Stomach smooth muscle (tissue), 2 donors: Measurements from ENCODE around the gene STAT2.
"Not testable (repeated sequence)": the region's sequence is repeated elsewhere in the genome, so short reads cannot be mapped to it uniquely, and the experiment has no call there.

Experiments used
- H3K27ac ChIP-seq: one replicate; pipeline ENCODE4 v1.7.0; 2013; ENCODE audit warnings: mild to moderate bottlenecking, low read length, inconsistent platforms
- H3K27me3 ChIP-seq, 2 donors: one replicate each; pipeline ENCODE4 v1.7.0; 2013; ENCODE audit warnings: low read length in 2 of 2; ENCODE audit not compliant: insufficient read depth in 2 of 2, control insufficient read depth in 1 of 2
- H3K36me3 ChIP-seq, 2 donors: one replicate each; pipeline ENCODE4 v1.7.0; 2013; ENCODE audit warnings: low read length in 2 of 2; ENCODE audit not compliant: control insufficient read depth in 2 of 2, insufficient read depth in 2 of 2
- H3K4me1 ChIP-seq: one replicate; pipeline ENCODE4 v1.7.0; 2013; ENCODE audit warnings: low read length; ENCODE audit not compliant: control insufficient read depth, insufficient read depth
- H3K4me3 ChIP-seq, 2 donors: one replicate each; pipeline ENCODE4 v1.7.0; 2013; ENCODE audit warnings: low read length in 2 of 2
- H3K9ac ChIP-seq, 2 donors: one replicate each; pipeline ENCODE4 v1.7.0; 2013; ENCODE audit warnings: low read length in 2 of 2, mild to moderate bottlenecking in 1 of 2
- H3K9me3 ChIP-seq, 2 donors: one replicate each; pipeline ENCODE4 v1.7.0; 2013; ENCODE audit warnings: low read length in 2 of 2; ENCODE audit not compliant: control insufficient read depth in 2 of 2
- donor health status: healthy.
- donor health status: Pancreatic carcinoma.

STAT2 gene

DNA sequence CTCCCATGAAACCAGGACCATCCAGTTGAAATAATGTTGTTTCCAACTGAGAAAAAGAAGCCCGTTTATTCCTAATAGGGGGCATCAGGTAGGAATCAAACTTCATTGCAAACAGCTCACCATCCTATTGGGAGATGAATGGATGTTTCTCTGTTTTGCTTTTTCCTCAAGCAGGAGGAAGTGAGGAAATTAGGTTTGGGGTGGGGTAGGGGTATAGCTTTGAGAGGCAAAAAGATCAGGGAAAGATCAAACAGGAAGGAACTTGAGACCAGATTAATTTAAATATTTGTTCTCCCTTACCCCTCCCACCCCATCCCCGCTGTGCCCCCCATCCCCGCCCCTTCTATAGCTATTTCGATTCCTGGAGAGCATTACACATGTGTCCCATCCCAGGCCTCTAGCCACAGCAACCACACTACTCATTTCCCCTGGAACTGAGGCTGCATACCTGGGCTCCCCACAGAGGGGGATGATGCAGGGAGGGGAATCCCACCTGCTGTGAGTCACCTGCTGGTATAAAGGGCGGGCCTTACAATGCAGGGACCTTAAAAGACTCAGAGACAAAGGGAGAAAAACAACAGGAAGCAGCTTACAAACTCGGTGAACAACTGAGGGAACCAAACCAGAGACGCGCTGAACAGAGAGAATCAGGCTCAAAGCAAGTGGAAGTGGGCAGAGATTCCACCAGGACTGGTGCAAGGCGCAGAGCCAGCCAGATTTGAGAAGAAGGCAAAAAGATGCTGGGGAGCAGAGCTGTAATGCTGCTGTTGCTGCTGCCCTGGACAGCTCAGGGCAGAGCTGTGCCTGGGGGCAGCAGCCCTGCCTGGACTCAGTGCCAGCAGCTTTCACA, 21.4 kb downstream of the STAT2 start, which contains the start of gene IL23A:
IL23A (plus strand) TSS at position 577 of the 850 bp plus-strand sequence; CDS start at position 738, 161 bp downstream.
- H3K27me3 ChIP-seq, result no peaks in the 10 kb centered on the region
- H3K27ac ChIP-seq, result no peak within 1 kb of the TSS
- H3K4me1 ChIP-seq, result peaks cover 8% of the 10 kb centered on the region
- no peak within 1 kb of the TSS for H3K4me3 ChIP-seq
- peaks cover 8 to 12% of the 10 kb centered on the region in 2 donors for H3K36me3 ChIP-seq
- peak within 1 kb of the TSS in 1 of 2 donors; percentile 21 for H3K9ac ChIP-seq
- H3K9me3 ChIP-seq, result no peaks in the 10 kb centered on the region

DNA sequence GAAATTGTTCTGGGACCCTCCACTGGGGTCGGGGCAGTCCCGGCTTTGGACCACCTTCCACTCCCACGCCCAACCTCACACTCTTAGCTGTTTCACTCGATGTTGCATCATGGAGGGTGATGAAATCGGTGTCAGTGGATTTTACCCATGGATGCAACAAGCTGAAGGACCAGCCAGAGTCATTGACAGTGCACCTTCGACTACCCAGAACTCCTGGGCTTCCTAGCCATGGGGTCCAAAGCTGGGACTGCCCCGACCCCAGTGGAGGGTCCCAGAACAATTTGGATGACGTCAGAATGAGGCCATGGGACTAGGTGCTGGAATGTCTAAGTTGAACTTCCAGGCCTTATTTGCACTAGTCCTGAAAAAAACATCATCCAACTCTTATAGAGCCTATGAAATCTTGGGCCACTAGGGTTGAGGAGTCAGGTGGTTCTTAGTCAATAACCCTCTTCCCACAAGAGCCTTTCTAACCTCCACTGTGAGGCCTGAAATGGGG, 22.1 kb downstream of the STAT2 start:
- Histone ChIP-seq H3K4me3 (no peak overlapping the region), H3K9ac (no peak overlapping the region), H3K36me3 (peaks cover under 1 to 4% of the 10 kb centered on the region in 2 donors), H3K9me3 (no peaks in the 10 kb centered on the region), H3K27ac (no peak overlapping the region), H3K27me3 (no peaks in the 10 kb centered on the region), H3K4me1 (peaks cover 14% of the 10 kb centered on the region)

DNA sequence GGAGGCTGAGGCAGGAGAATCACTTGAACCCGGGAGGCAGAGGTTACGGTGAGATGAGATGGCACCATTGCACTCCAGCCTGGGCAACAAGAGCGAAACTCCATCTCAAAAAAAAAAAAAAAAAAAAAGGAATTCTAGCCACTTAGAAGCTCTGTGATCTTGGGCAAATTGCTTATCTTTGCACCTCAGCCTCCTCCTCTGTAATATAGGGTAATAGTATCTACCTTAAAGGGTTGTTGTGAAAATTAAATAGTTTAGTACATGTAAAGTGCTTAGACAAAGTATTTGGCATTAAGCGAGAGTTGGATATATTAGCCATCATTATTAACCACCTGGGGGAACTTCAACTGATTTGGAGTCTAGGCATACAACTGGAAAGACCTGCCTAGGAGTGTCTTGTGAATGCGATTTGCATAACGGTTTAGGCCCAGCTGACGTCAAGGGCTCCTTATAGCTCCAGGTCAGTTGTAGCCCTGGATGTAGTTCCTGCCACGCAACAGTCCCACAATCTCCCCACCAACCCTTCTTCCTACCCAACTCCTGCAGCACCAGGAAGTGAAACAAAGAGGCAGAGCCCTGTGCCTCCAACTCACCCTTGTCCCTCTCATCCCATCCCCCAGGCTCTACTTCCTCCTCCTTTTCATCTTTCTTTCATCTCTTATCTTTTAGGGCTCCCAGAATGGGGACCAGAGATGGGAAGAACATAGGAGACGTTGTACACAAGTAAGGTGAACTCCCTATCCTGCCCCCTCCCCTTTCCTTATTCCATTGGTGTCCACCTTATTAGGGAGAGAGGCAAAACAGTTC, 23.3 kb downstream of the STAT2 start:
- no peaks in the 10 kb centered on the region for H3K9me3 ChIP-seq
- H3K27me3 ChIP-seq, result no peaks in the 10 kb centered on the region
- no peak overlapping the region for H3K9ac ChIP-seq
- peaks cover 16% of the 10 kb centered on the region for H3K4me1 ChIP-seq
- no peak overlapping the region for H3K27ac ChIP-seq
- no peaks in the 10 kb centered on the region for H3K36me3 ChIP-seq
- H3K4me3 ChIP-seq, result no peak overlapping the region

DNA sequence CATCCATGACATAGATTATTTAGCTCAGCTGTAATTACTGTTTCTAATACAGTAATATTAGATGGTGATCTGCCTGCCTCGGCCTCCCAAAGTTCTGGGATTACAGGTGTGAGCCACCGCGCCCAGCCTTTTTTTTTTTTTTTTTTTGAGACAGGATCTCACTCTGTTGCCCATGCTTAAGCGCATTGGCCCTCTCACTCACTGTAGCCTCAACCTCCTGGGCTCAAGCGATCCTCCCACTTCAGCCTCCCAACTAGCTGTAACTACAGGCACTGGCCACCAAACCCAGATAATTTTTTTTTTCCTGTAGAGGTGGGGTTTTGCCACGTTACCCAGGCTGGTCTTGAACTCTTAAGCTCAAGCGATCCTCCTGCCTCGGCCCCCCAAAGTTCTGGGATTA, 24.4 kb downstream of the STAT2 start:
- H3K9me3 ChIP-seq, H3K27me3 ChIP-seq, H3K36me3 ChIP-seq, H3K9ac ChIP-seq, H3K27ac ChIP-seq, H3K4me3 ChIP-seq: not testable (repeated sequence)
- peaks cover 16% of the 10 kb centered on the region for H3K4me1 ChIP-seq

DNA sequence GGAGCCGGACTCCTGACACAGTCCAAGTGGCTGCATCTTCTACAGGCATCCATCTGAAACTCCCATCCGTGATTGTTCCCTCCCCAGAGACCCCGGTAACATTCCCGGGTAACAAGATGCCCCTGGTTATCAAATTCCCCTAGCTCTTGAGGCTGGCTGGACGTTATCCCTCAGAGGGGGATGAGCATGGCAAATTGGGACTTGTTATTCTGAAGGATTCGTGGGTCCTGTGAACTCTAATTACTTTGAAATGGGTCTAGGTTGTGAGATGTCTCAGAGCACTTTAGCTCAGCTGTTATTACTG, 25.5 kb downstream of the STAT2 start:
- Histone ChIP-seq H3K27me3 (no peaks in the 10 kb centered on the region), H3K4me3 (peak overlapping the region; percentile 82 to 90), H3K9me3 (no peaks in the 10 kb centered on the region), H3K27ac (peak overlapping the region; percentile 99), H3K9ac (peak overlapping the region; percentile 97 to 98), H3K4me1 (peaks cover 16% of the 10 kb centered on the region), H3K36me3 (no peaks in the 10 kb centered on the region)

DNA sequence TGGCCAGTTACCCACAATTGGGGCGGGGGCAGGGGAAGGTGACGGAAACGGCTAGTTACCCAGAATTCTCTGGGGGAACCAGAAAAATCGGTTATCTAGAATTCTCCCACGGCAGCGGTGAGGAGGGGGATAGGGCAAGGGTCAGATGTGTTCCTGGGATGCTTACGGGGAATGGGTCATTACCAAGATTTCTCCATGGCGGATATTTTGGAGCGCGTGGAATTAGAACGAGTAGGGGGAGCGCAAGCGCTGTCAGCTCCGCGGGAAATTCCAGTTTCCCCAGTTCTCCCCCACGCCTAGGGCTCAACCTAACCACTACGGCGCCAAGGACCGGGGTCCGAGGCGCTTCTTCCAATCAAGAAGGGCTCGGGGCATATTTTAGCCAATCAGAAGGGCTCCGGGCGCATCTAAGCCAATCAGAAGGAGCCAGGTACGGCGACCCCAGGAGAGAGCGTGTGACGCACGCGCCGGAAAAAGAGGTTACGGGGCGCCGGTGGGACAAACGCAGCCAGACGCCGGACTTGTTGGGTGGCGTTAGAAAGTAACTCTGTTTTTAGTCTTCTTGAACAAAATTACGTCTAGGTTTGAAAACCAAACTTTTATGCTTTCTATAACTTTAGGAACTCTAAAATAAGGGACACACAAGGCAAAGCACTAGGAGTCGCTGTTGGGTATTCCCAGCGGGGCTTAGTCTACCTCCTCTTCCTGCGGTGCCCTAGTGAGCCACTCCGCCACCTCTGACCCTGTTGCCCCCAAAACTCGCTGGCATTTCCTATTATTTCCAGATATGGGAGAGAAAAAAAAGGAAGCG, 26.0 kb downstream of the STAT2 start, which contains the start of gene PAN2:
PAN2 (minus strand) TSS at position 322 of the 811 bp plus-strand sequence. CDS start 906 bp downstream, outside the sequence.
- peaks cover 16% of the 10 kb centered on the region for H3K4me1 ChIP-seq
- peak within 1 kb of the TSS; percentile 82 to 90 for H3K4me3 ChIP-seq
- H3K9me3 ChIP-seq, result no peaks in the 10 kb centered on the region
- H3K9ac ChIP-seq, result peak within 1 kb of the TSS; percentile 97 to 98
- H3K27ac ChIP-seq, result peak within 1 kb of the TSS; percentile 99
- H3K36me3 ChIP-seq, result peaks cover 0 to under 1% of the 10 kb centered on the region in 2 donors
- no peaks in the 10 kb centered on the region for H3K27me3 ChIP-seq

DNA sequence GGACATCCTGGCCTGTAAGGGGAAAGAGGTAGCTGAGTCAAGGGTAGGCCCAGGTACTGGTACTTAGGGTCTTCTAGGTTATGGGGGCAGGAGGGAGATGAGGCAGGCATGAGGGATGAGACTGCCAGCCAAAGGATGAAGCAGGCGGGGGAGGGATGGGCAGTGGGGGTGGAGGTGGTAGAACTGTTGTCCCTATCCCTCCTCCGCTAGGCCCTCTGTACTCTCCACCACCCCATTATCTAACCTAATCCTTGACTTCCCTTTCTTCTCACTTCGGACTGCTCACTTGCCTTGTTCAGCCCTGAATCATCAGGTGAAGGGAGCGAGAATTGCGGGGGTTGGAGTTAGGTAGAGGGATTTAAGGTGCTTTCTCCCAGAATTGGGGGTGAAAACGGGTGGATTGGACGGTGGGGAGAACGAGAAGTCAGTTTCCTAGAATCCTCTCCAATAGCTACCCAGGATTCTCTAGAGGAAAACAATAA, 26.7 kb downstream of the STAT2 start:
- no peaks in the 10 kb centered on the region for H3K9me3 ChIP-seq
- peak overlapping the region; percentile 82 to 90 for H3K4me3 ChIP-seq
- H3K9ac ChIP-seq, result peak overlapping the region; percentile 97 to 98
- H3K36me3 ChIP-seq, result peaks cover 3% of the 10 kb centered on the region in 2 donors
- H3K27me3 ChIP-seq, result no peaks in the 10 kb centered on the region
- H3K27ac ChIP-seq, result peak overlapping the region; percentile 99
- peaks cover 16% of the 10 kb centered on the region for H3K4me1 ChIP-seq

DNA sequence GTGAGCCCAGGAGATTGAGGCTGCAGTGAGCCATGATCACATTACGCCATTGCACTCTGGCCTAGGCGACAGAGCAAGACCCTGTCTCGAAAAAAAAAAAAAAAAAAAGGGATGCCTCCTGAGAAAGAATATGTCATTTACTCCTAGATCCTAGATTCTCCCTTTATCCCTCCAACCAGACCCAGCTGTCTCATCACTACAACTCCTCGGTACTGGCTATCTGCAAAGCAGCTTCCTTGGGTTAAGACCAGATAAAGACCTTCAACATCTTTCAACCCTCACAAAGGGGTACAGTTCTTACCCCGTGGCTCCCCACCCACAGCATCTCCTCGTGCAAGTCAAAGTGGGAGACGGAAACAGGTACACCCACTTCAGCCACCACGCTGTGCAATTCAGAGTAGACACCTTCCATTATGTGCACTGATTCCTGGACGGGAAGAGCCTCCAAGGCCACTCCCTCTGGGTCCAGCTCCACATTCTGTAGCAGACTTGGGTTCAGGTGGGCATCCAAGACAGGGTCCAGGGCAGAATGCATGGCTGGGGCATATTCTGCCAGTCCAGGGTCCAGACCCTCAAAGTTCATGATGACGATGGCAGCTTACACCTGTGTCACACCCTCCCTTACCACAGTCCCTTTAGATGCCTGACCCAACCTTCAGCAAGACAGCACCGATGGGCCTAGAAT, 27.3 kb downstream of the STAT2 start:
- Histone ChIP-seq H3K27me3 (no peaks in the 10 kb centered on the region), H3K9ac (peak overlapping the region; percentile 97 to 98), H3K9me3 (no peaks in the 10 kb centered on the region), H3K4me3 (peak overlapping the region; percentile 82 to 90), H3K36me3 (peaks cover 5 to 9% of the 10 kb centered on the region in 2 donors), H3K27ac (peak overlapping the region; percentile 99), H3K4me1 (peaks cover 16% of the 10 kb centered on the region)

DNA sequence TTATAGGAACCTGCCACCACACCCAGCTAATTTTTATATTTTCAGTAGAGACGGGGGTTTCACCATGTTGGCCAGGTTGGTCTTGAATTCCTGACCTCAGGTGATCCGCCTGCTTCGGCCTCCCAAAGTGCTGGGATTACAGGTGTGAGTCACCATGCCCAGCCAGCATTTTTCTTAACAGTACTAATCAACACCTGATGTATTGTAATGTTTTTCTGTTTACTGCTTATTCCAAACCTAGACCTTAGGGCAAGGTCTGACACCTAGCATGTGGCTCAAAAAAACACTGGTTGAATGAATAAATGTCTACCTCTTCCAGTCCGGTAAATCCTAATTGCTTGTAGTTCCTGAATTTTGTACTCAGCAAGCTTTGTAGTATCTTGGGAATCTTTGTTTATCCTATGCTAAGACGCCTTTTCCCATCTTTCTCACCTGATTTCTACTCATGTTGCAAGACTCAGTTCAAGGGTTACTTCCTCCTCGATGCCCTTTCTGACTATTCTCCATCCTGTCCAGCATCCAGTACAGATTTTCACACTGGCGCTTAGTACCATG, 28.9 kb downstream of the STAT2 start:
- H3K9ac ChIP-seq, result no peak overlapping the region
- no peaks in the 10 kb centered on the region for H3K27me3 ChIP-seq
- H3K36me3 ChIP-seq, result peaks cover 21 to 25% of the 10 kb centered on the region in 2 donors
- H3K9me3 ChIP-seq, result no peaks in the 10 kb centered on the region
- peaks cover 16% of the 10 kb centered on the region for H3K4me1 ChIP-seq
- no peak overlapping the region for H3K4me3 ChIP-seq
- H3K27ac ChIP-seq, result no peak overlapping the region
